Fibroblast of upper back skin (primary cell): ENCODE data around the gene RSBN1L.
"Not testable (repeated sequence)": the region's sequence is repeated elsewhere in the genome, so short reads cannot be mapped to it uniquely, and the experiment has no call there.

Source experiments
- DNase-seq: peaks from one replicate; pipeline ENCODE4 v3.0.0-alpha.2; 2013

Gene RSBN1L

GRCh38 chr7:77778535-77778934 lies 82.3 kb downstream of the RSBN1L start:
- no peak for DNase-seq

- no peak for DNase-seq
Measured at GRCh38 chr7:77782383-77782782, 86.1 kb downstream of the RSBN1L start.

- DNase-seq = no peak
Measured at GRCh38 chr7:77783111-77783510, 86.9 kb downstream of the RSBN1L start.

DNA sequence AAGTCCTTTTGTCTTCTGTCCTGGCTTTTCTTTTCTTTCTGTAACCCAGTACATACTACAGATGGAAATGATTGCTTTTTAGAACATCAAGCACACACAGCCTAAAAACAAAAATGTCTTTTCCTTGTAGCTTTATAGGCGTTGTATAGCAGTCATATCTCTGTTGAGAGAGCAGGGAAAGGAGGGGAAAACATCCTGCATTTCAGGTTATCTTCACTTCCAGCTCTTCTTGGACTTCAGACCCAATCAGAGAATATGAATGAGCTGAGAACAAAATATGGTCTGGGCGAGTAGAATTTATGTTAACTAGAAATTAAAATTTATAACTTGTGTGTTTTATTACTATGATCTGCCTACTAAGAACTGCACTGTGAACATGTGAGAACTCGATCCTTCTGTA lies 87.3 kb downstream of the RSBN1L start:
- no peak for DNase-seq

DNA sequence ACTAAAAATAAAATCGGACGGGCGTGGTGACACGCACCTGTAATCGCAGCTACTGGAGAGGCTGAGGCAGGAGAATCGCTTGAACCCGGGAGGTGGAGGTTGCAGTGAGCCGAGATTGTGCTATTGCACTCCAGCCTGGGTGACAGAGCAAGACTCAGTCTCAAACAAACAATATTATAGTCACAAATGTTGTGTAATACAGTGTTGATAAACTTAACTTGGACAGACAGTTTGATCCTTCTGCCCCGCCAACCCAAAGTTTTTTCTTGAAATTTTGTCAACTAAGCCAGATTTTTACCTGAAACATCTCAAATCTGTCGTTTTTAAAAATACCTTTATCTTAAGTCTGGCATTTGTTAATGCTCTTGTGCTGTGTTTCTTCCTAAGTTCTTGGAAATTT lies 88.2 kb downstream of the RSBN1L start:
- DNase-seq = not testable (repeated sequence)

DNA sequence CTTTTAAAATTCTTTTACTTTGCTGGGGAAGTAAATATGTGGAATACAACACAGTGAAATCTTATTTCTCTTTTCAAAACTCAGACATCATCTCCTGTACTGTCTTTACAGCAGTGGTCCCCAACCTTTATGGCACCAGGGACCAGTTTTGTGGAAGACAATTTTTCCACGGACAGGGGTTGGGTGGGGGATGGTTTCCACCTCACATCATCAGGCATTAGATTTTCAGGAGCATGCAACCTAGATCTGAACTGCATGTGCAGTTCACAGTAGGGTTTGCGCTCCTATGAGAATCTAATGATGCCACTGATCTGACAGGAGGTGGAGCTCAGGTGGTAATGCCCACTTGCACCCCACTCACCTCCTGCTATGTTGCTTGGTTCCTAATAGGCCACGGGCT lies 89.8 kb downstream of the RSBN1L start:
- no peak for DNase-seq

- no peak for DNase-seq
Measured at GRCh38 chr7:77786741-77787140, 90.5 kb downstream of the RSBN1L start.

- no peak for DNase-seq
Measured at GRCh38 chr7:77788327-77788902, 92.2 kb downstream of the RSBN1L start.

- DNase-seq = no peak
Measured at GRCh38 chr7:77791336-77791735, 95.1 kb downstream of the RSBN1L start.

DNA sequence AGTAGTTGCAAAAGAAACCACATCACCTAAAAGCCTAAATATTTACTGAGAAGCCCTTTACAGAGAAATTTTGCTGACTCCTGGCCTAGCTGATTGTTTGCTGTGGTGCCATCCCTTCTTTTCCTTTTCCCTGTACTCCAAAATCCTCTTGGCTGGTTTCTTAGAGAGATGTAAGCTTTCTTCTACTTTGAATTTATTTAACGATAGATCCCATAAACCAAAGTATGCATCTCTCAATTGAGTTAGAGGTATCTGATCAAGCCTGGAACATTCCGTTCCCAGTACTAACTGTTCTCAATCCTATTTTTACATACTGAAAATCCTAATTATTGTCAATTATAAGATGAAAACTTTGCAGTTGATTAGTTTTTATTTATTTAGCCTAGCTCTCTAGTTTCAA lies 95.7 kb downstream of the RSBN1L start:
- DNase-seq = no peak

DNA sequence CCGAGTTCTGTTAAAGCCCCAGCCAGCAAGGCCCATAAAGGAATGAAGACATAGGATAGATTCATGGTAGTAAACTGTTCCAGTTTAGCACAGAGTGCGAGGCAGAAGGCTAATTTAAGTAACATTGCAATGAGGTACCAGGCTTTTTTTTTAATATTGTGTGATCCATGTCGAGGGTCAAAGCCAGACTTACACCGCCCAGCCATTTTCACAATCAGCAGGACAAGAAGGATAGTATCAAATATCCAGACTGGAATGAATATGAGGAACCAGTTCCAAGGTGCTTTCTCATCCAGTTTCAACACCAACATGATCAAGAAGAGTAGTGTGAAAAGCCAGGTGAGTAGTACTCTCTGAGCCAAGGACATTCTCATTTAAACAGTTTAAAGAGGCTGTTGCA lies 97.7 kb downstream of the RSBN1L start:
- DNase-seq = no peak

GRCh38 chr7:77796109-77796508 lies 99.8 kb downstream of the RSBN1L start:
- DNase-seq = no peak

- DNase-seq = no peak
Measured at GRCh38 chr7:77796960-77797359, 100.7 kb downstream of the RSBN1L start.

DNA sequence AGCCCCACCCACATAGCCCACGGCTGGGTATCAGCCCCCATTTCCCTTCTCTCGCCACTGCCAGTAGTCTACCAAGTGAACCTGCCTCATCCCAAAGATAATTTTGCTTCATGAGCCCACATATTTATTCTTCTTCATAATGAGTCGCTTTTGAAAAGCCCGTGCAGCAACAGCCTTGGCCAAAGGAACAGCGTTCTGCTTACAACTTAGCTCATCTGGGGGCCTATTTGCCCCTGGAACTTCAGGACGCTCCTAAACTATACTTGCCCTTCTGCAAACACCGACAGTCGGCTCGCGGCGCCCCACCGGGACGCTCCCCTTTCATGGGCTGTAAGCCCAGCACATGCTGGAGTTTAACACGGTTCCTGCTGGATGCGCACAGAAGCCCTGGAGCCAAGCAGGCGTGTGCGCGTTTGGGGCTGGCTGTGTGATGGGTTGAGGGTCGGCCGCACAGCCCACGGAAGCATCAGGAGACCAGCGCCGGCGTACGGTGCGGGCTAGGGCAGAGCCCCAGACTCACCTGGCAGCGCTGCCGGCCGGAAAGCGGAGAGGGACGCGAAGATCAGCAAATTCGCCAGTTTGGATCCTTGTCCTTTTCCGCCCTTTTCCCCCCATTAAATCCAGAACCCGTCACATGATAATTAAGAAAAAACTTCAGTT lies 101.6 kb downstream of the RSBN1L start:
- no peak for DNase-seq

GRCh38 chr7:77798394-77799077 lies 102.3 kb downstream of the RSBN1L start, which contains the start of the genes PHTF2 and TMEM60:
Gene PHTF2, plus strand, starts transcription at chr7:77798773.
Gene TMEM60, minus strand, starts transcription at chr7:77798434. Its CDS starts 4,061 bp downstream, at chr7:77794373.
- DNase-seq = peak; percentile 100

- DNase-seq = peak; percentile 27
Measured at GRCh38 chr7:77799078-77799964, 103.1 kb downstream of the RSBN1L start.

- peak; percentile 18 for DNase-seq
Measured at GRCh38 chr7:77800158-77800557, 103.9 kb downstream of the RSBN1L start.

DNA sequence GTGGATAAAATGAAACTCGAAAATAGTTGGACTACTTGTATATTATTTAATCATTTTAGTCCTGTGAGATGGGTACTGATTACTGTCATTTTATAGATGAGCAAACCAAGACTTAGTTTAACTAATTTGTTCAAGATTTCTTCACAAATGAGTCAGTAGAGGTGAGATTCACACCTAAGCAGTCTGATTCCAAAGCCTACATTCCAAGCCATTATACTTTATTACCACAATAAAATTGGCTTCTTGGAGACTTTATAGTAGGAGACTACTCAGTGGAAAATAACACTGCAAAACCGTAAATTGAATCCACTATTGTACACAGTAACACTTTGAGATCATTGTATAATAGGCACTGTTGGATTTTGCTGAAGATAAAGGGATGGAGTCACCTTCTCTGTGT lies 104.5 kb downstream of the RSBN1L start:
- no peak for DNase-seq

- DNase-seq = no peak
Measured at GRCh38 chr7:77802557-77803405, 106.5 kb downstream of the RSBN1L start.

DNA sequence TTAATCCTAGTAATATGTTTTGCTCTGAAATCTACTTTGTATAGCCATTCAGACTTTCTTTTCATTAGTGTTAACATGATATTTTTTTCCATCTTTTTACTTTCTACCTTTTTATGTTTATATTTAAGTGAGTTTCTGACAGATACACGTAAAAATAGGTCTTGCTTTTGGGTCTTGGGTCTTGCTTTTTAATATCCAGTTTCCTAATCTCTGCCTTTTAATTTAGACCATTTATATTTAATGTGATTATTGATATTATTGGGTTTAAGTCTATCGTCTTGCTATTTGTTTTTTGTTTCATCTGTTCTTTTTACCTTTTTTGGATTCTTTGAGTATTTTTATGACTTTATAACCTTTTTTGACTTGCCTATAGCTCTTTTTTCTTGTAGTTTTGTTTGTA lies 110.2 kb downstream of the RSBN1L start:
- DNase-seq = no peak

DNA sequence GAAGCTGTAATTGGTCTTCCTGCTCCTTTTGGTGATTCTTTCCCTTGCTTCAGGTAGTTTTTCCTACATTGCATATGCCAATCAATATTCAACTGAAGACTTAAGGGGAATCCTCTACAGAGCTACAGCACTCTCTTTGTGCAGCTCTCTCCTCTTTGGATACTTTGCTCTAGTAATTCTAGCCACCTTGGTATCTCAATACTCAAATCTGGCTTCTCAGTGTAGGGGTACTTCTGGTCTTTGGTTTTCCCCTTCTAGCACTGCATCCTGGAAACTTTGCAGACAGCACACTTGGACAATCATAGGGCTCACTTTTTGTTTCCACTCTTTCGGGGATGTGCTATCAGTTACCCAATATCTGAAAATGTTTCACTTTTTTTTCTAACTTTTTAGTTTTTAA lies 112.3 kb downstream of the RSBN1L start:
- no peak for DNase-seq
